Right lobe of liver (tissue), 6 donors: ENCODE results near the gene BEST1. TPM values are rescaled to one million over a fixed set of nuclear protein-coding genes. Genes with fewer than 3 reads are reported as not detected.
"Not testable (repeated sequence)": the region's sequence is repeated elsewhere in the genome, so short reads cannot be mapped to it uniquely, and the experiment has no call there.

Experiments
- ATAC-seq, 4 donors: fragments of 200-7000 bp; cut with Tn5 transposase; one replicate each; pipeline ENCODE4 v1.9.1; 2020; ENCODE audit warnings: mild to moderate bottlenecking in 4 of 4, moderate library complexity in 4 of 4
- DNase-seq, 3 donors: peaks; one replicate each; pipeline ENCODE4 v3.0.0-alpha.2; 2020
- H3K27ac ChIP-seq, 3 donors: fragments of 200-600 bp; one replicate each; pipeline ENCODE4 v1.8.0; 2022
- H3K27me3 ChIP-seq, 2 donors: fragments of 200-600 bp; one replicate each; pipeline ENCODE4 v1.8.0; 2022
- H3K36me3 ChIP-seq, 4 donors: fragments of 200-600 bp; sonication (generic) in 1 of 4; one replicate each; pipeline versions ENCODE4 v1.5.1 to v1.8.0; 2017 to 2022; ENCODE audit warnings: control low read depth in 1 of 4
- H3K4me1 ChIP-seq, 4 donors: fragments of 200-600 bp; sonication (generic) in 1 of 4; one replicate each; pipeline versions ENCODE4 v1.5.1 to v1.8.0; 2017 to 2022; ENCODE audit warnings: control low read depth in 1 of 4
- H3K4me3 ChIP-seq, 3 donors: fragments of 200-600 bp; one replicate each; pipeline ENCODE4 v1.8.0; 2022
- H3K9me3 ChIP-seq, 4 donors: fragments of 200-600 bp; sonication (generic) in 1 of 4; one replicate each; pipeline versions ENCODE4 v1.5.1 to v1.8.0; 2017 to 2022; ENCODE audit warnings: control low read depth in 1 of 4
- POLR2A ChIP-seq: fragments of 450-650 bp; IDR thresholded peaks from one replicate; pipeline ENCODE4 v1.6.1; 2017; ENCODE audit warnings: antibody characterized with exemption, mild to moderate bottlenecking
- WGBS: methylation state at CpG from one replicate; pipeline ENCODE4 v1.1.6; 2018; ENCODE audit warnings: low coverage, low lambda C conversion rate; ENCODE audit not compliant: insufficient coverage; ENCODE audit errors: missing lambda C conversion rate; 5-methylcytosine and 5-hydroxymethylcytosine counted together
- intact Hi-C, 2 donors: fragments of 100-400 bp; cut with DNase I; formaldehyde crosslinking; loops; one replicate each; pipeline versions ENCODE4 v1.11.2 to v1.14.1; 2022
- total RNA-seq, 6 experiments: library from RNA; depleted of rRNA in 2 of 6; stranded (reverse); fragments of >200 nt in 2 of 6; fragmentation: NEBNext Ultra II Directional in 3 of 6; extraction: Animal tissue kit (Norgen Biotek cat#: 25700) in 3 of 6; gene quantifications; one replicate each; pipeline versions ENCODE4 v1.1.0 to v1.2.4, GENCODE V29; 2016 to 2023
- TF ChIP-seq, protein P1 (sequence below), 4 donors: fragments of 200-600 bp in 3 of 4; fragments of 450-650 bp in 1 of 4; IDR thresholded peaks; one replicate each; pipeline versions ENCODE4 v1.5.1 to v1.8.0; 2016 to 2022; ENCODE audit warnings: antibody characterized with exemption in 4 of 4, mild to moderate bottlenecking in 2 of 4
- donor health status: DM: no; HTN: yes; CAD: no.
- donor health status: DM: no; HTN: no; CAD: no.
- donor health status: DM: no; HTN: no; CAD: no.
- donor health status: DM: no; HTN: yes; CAD: no.
- donor health status: DM: no; HTN: yes; CAD: no.

The BEST1 gene
- total RNA-seq, 6 experiments from 2014 or later, result 0.55 to 2.3 (median 0.91) TPM

DNA sequence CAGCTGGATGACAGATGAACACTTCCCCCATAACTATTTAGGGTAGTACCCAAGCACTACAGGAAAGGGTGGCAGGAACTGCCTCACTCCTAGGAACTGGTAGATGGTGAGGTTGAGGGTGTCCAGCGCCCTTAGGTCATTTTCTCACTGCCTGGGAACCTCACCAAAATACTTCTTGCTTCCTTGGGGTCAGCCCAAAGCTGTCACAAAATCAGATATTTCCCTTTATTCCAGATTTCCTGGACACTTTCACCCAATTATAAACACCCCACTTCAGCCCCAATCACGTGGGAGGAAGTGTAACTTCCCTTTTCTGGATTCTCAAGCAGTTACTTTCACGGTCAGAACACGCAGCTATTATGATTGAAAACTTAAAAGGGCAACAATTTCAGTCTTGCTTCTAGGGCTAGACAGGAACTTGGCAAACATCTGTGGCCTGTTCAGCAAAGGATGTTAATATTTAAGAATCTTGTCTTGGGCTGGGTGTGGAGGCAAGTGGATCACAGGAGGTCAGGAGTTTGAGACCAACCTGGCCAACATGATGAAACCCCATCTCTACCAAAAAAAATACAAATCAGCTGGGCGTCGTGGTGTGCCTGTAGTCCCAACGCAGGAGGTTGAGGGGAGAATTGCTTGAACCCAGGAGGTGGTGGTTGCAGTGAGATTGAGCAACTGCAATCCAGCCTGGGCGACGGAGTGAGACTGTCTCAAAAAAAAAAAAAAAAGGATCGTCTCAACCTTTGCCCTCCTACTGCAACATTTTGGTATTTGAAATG lies 13.3 kb downstream of the BEST1 start:
- H3K27me3 ChIP-seq, result no peaks in the 10 kb centered on the region
- peak; percentile 1 to 4 (median 2) for ATAC-seq
- TF ChIP-seq, protein P1, sequence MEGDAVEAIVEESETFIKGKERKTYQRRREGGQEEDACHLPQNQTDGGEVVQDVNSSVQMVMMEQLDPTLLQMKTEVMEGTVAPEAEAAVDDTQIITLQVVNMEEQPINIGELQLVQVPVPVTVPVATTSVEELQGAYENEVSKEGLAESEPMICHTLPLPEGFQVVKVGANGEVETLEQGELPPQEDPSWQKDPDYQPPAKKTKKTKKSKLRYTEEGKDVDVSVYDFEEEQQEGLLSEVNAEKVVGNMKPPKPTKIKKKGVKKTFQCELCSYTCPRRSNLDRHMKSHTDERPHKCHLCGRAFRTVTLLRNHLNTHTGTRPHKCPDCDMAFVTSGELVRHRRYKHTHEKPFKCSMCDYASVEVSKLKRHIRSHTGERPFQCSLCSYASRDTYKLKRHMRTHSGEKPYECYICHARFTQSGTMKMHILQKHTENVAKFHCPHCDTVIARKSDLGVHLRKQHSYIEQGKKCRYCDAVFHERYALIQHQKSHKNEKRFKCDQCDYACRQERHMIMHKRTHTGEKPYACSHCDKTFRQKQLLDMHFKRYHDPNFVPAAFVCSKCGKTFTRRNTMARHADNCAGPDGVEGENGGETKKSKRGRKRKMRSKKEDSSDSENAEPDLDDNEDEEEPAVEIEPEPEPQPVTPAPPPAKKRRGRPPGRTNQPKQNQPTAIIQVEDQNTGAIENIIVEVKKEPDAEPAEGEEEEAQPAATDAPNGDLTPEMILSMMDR (IDR thresholded peaks at IDR 0.05), result no peak
- peak; percentile 49 for TF ChIP-seq POLR2A
- DNase-seq, result peak in 2 of 3 donors; percentile 20 to 51
- intact Hi-C loops, result no loop called here
- peaks cover 0 to 28% (median 14%) of the 10 kb centered on the region in 4 donors for H3K36me3 ChIP-seq
- H3K27ac ChIP-seq, result peak overlapping the region; percentile 5 to 93 (median 93)
- H3K4me1 ChIP-seq, result peaks cover 0 to 42% (median 12%) of the 10 kb centered on the region in 4 donors
- 24% methylated on average over 9 of the region's 10 CpGs for WGBS
- H3K4me3 ChIP-seq, result no peak overlapping the region
- H3K9me3 ChIP-seq, result no peaks in the 10 kb centered on the region

DNA sequence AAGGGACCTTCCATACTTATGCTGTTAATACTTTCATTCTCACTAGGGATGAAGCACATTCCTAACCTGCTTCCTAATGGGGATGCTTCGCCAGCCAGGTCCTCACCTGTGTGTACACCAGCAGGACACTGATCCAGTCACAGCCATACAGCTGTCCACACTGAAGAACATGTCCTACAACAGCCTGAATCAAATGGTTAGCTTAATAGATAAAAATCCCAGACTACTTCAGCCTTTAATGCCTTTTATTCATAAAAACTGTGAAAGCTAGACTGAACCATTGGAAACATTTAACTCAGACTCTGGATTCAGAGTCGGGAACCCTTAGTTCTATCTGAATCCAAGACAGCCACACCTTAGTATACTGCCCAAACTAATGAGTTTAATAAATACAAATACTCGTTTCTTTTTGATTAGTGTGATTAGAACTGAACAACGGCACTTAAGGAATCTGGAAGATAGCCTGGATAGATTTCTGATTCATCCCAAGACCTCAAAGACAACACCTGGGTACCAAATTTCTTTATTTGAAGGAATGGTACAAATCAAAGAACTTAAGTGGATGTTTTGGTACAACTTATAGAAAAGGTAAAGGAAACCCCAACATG lies 14.0 kb downstream of the BEST1 start:
- Histone ChIP-seq H3K27ac (peak overlapping the region in 2 of 3 donors; percentile 93), H3K4me3 (peak overlapping the region in 1 of 3 donors; percentile 98), H3K27me3 (no peaks in the 10 kb centered on the region), H3K4me1 (peaks cover 0 to 49% (median 14%) of the 10 kb centered on the region in 4 donors), H3K9me3 (no peaks in the 10 kb centered on the region), H3K36me3 (peaks cover 0 to 28% (median 14%) of the 10 kb centered on the region in 4 donors)
- DNase-seq, result peak in 1 of 3 donors; percentile 39
- ATAC-seq, result peak in 1 of 4 donors; percentile 6
- TF ChIP-seq POLR2A, result no peak
- TF ChIP-seq, protein P1 (IDR thresholded peaks at IDR 0.05), result no peak
- intact Hi-C loops, result no loop called here
- WGBS, result 66% methylated on average over 4 of the region's 4 CpGs

DNA sequence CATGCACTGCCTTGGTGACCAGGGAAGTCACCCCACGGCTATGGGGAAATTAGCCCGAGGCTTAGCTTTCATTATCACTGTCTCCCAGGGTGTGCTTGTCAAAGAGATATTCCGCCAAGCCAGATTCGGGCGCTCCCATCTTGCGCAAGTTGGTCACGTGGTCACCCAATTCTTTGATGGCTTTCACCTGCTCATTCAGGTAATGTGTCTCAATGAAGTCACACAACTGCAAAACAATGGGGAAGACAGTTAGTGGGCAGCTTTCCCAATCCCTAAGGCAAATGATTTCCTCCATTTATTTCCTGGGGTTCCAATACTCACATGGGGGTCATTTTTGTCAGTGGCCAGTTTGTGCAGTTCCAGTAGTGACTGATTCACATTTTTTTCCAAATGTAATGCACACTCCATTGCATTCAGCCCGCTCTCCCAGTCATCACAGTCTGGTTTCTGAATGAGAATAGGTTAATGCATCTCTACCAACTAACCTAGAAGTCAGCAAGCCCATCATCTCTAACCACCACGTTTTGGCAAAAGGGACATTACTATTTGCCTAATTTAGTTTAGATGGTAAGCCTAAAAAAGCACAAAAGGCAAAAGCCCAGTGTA lies 14.6 kb downstream of the BEST1 start:
- 20% methylated on average over 7 of the region's 9 CpGs for WGBS
- H3K4me1 ChIP-seq, result peaks cover 0 to 50% (median 14%) of the 10 kb centered on the region in 4 donors
- peak in 2 of 3 donors; percentile 48 to 71 for DNase-seq
- H3K27ac ChIP-seq, result peak overlapping the region; percentile 35 to 93 (median 93)
- H3K4me3 ChIP-seq, result peak overlapping the region; percentile 60 to 98 (median 87)
- intact Hi-C loops, ATAC-seq, H3K27me3 ChIP-seq, H3K9me3 ChIP-seq: not testable (repeated sequence)
- peaks cover 0 to 28% (median 14%) of the 10 kb centered on the region in 4 donors for H3K36me3 ChIP-seq

DNA sequence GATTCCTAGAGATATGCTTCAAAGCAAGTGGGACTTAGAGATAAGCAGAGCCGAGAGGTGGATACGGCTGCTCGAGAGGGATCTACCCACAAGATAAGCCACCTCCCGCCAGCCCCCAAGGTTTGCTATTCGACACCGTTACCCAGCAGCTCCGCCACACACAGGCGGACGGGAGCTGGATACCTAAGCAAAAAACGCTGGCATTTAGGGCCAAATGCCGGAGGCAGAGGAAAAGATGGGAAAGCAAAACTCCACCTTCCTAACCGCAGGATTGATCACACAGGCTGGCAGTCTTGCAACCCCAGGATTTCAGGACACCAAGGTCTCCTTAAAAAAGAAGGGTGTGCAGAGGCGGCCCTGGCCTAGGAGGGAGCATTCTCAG lies 16.6 kb downstream of the BEST1 start:
- Histone ChIP-seq H3K9me3 (no peaks in the 10 kb centered on the region), H3K4me1 (peaks cover 0 to 63% (median 22%) of the 10 kb centered on the region in 4 donors), H3K36me3 (peaks cover 0 to 28% (median 14%) of the 10 kb centered on the region in 4 donors), H3K27ac (peak overlapping the region; percentile 93), H3K27me3 (no peaks in the 10 kb centered on the region), H3K4me3 (peak overlapping the region; percentile 60 to 98 (median 87))
- WGBS, result 0% methylated on average over 7 of the region's 13 CpGs
- TF ChIP-seq, protein P1 (IDR thresholded peaks at IDR 0.05), result no peak
- TF ChIP-seq POLR2A, result no peak
- intact Hi-C loops, result no loop called here
- ATAC-seq, result no peak
- peak; percentile 47 to 56 (median 53) for DNase-seq
